Measurements from ENCODE around the gene RAB27A. TPM values are rescaled to one million over a fixed set of nuclear protein-coding genes. Genes with fewer than 3 reads are reported as not detected.
"Not testable (repeated sequence)": the region's sequence is repeated elsewhere in the genome, so short reads cannot be mapped to it uniquely, and the experiment has no call there.

Gene RAB27A
- total RNA-seq, 4 donors from 2014 or later, result 6.5 to 14.9 (median 8.3) TPM

- no peak overlapping the region for H3K4me3 ChIP-seq
- 80 to 81% methylated on average over 5 of the region's 5 CpGs for WGBS, 2 donors
- H3K36me3 ChIP-seq, result no peaks in the 10 kb centered on the region
- H3K9me3 ChIP-seq, result no peaks in the 10 kb centered on the region
- TF ChIP-seq CTCF (IDR thresholded peaks at IDR 0.05) (no peak), EP300 (IDR thresholded peaks at IDR 0.05) (no peak), POLR2A (IDR thresholded peaks at IDR 0.05) (no peak)
- peaks cover 0 to 8% (median 4%) of the 10 kb centered on the region in 4 donors for H3K4me1 ChIP-seq
- no peaks in the 10 kb centered on the region for H3K27me3 ChIP-seq
- no peak overlapping the region for H3K27ac ChIP-seq
- no peak for DNase-seq (ENCODE audit: low spot score in 2 of 2)
These were observed 33.9 kb downstream of the RAB27A start for GRCh38 chr15:55255714-55256113.

- DNase-seq (ENCODE audit: low spot score in 2 of 2), result no peak
- TF ChIP-seq CTCF (IDR thresholded peaks at IDR 0.05) (no peak), POLR2A (IDR thresholded peaks at IDR 0.05) (no peak), EP300 (IDR thresholded peaks at IDR 0.05) (no peak)
- 75 to 81% methylated on average over 4 of the region's 4 CpGs for WGBS, 2 donors
- Histone ChIP-seq H3K27me3 (no peaks in the 10 kb centered on the region), H3K4me1 (peaks cover 0 to 10% (median 4%) of the 10 kb centered on the region in 4 donors), H3K27ac (no peak overlapping the region), H3K9me3 (no peaks in the 10 kb centered on the region), H3K36me3 (no peaks in the 10 kb centered on the region), H3K4me3 (no peak overlapping the region)
These were observed 34.5 kb downstream of the RAB27A start for GRCh38 chr15:55254916-55255679.

GRCh38 chr15:55253580-55253979 is 36.0 kb downstream of the RAB27A start:
- TF ChIP-seq EP300 (IDR thresholded peaks at IDR 0.05) (no peak), CTCF (IDR thresholded peaks at IDR 0.05) (no peak), POLR2A (IDR thresholded peaks at IDR 0.05) (no peak)
- Histone ChIP-seq H3K36me3 (no peaks in the 10 kb centered on the region), H3K4me1 (peaks cover 0 to 10% (median 4%) of the 10 kb centered on the region in 4 donors), H3K4me3 (no peak overlapping the region), H3K27me3 (no peaks in the 10 kb centered on the region), H3K9me3 (no peaks in the 10 kb centered on the region), H3K27ac (peak overlapping the region in 1 of 4 donors; percentile 13)
- no peak for DNase-seq (ENCODE audit: low spot score in 2 of 2)
- 37 to 44% methylated on average over 3 of the region's 3 CpGs for WGBS, 2 donors

GRCh38 chr15:55252201-55252600 is 37.4 kb downstream of the RAB27A start:
- H3K4me1 ChIP-seq, result peaks cover 0 to 10% (median 4%) of the 10 kb centered on the region in 4 donors
- not testable (repeated sequence) for DNase-seq (ENCODE audit: low spot score in 2 of 2); H3K27me3 ChIP-seq; H3K9me3 ChIP-seq; H3K36me3 ChIP-seq; H3K4me3 ChIP-seq; H3K27ac ChIP-seq
- 94 to 96% methylated on average over 8 of the region's 8 CpGs for WGBS, 2 donors

- Histone ChIP-seq H3K4me3 (no peak overlapping the region), H3K36me3 (no peaks in the 10 kb centered on the region), H3K27me3 (no peaks in the 10 kb centered on the region), H3K4me1 (peaks cover 0 to 10% (median 4%) of the 10 kb centered on the region in 4 donors), H3K9me3 (no peaks in the 10 kb centered on the region), H3K27ac (no peak overlapping the region)
- no peak for TF ChIP-seq CTCF (IDR thresholded peaks at IDR 0.05)
- TF ChIP-seq EP300 (IDR thresholded peaks at IDR 0.05), result no peak
- no peak for DNase-seq (ENCODE audit: low spot score in 2 of 2)
- WGBS, 2 donors, result 83% methylated on average over 4 of the region's 4 CpGs
These were observed 38.7 kb downstream of the RAB27A start for GRCh38 chr15:55250941-55251340.

All from tibial nerve (tissue), 4 donors.